Tibial nerve (tissue), 4 donors: ENCODE results near the gene SYT4. TPM values are rescaled to one million over a fixed set of nuclear protein-coding genes. Genes with fewer than 3 reads are reported as not detected.

Source experiments
- DNase-seq, 2 donors: peaks; one replicate each; pipeline ENCODE4 v3.0.0-alpha.2; 2019; ENCODE audit warnings: low spot score in 2 of 2
- H3K27ac ChIP-seq, 4 donors: fragments of 200-600 bp; sonication (generic) in 3 of 4; one replicate each; pipeline ENCODE4 v1.5.1; 2017 to 2019; ENCODE audit warnings: mild to moderate bottlenecking in 1 of 4
- H3K27me3 ChIP-seq, 2 donors: fragments of 200-600 bp; sonication (generic) in 1 of 2; one replicate each; pipeline versions ENCODE4 v1.5.1 to v1.6.0; 2017 to 2019
- H3K36me3 ChIP-seq, 3 donors: fragments of 200-600 bp; sonication (generic); one replicate each; pipeline ENCODE4 v1.5.1; 2018 to 2019
- H3K4me1 ChIP-seq, 4 donors: fragments of 200-600 bp; sonication (generic) in 3 of 4; one replicate each; pipeline ENCODE4 v1.5.1; 2017 to 2019
- H3K4me3 ChIP-seq, 4 donors: fragments of 200-600 bp; sonication (generic) in 3 of 4; one replicate each; pipeline ENCODE4 v1.5.1; 2017 to 2019; ENCODE audit warnings: mild to moderate bottlenecking in 1 of 4, moderate library complexity in 1 of 4
- H3K9me3 ChIP-seq, 4 donors: fragments of 200-600 bp; sonication (generic) in 3 of 4; one replicate each; pipeline ENCODE4 v1.5.1; 2017 to 2019
- EP300 ChIP-seq, 2 donors: sonication (generic); formaldehyde crosslinking; IDR thresholded peaks; one replicate each; pipeline ENCODE4 v1.6.1; 2017; ENCODE audit warnings: antibody characterized with exemption in 2 of 2, mild to moderate bottlenecking in 1 of 2
- POLR2A ChIP-seq, 2 donors: fragments of 450-650 bp; IDR thresholded peaks; one replicate each; pipeline ENCODE4 v1.6.1; 2017; ENCODE audit warnings: antibody characterized with exemption in 2 of 2, mild to moderate bottlenecking in 2 of 2, moderate library complexity in 2 of 2
- total RNA-seq, 4 donors: library from RNA; depleted of rRNA; stranded (reverse); fragments of >200 nt; gene quantifications; one replicate each; pipeline ENCODE4 v1.1.0, GENCODE V29; 2016
- TF ChIP-seq, protein P1 (sequence below), 5 experiments: fragments of 200-600 bp in 3 of 5; fragments of 450-650 bp in 2 of 5; sonication (generic) in 3 of 5; IDR thresholded peaks; one replicate each; pipeline ENCODE4 v1.5.1; 2016 to 2019; ENCODE audit warnings: antibody characterized with exemption in 5 of 5, mild to moderate bottlenecking in 3 of 5, moderate library complexity in 2 of 5

SYT4 gene
- total RNA-seq, 4 donors from 2014 or later: not detected

DNA sequence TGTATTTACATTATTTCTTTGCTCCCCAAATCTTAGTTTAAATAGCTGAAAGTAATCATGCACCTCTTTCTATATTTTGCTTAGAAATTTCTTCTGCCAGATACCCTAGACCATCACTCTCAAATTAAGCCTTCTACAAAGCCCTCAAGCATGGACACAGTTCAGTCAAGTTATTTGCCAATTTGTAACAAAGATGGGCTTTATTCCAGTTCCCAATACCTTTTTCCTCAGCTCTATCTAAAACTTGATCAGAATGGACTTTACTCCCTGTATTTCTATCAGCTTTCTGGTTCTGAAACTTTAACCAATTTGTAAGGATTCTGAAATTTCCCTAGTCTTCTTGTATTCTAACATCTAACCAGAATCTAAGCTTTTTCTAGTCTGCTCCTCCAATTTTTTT, 56.6 kb downstream of the SYT4 start:
- H3K27ac ChIP-seq: no peak overlapping the region
- no peaks in the 10 kb centered on the region for H3K9me3 ChIP-seq
- no peaks in the 10 kb centered on the region for H3K4me1 ChIP-seq
- no peak for DNase-seq
- H3K4me3 ChIP-seq: no peak overlapping the region
- no peaks in the 10 kb centered on the region for H3K36me3 ChIP-seq
- no peaks in the 10 kb centered on the region for H3K27me3 ChIP-seq
- TF ChIP-seq, protein P1, sequence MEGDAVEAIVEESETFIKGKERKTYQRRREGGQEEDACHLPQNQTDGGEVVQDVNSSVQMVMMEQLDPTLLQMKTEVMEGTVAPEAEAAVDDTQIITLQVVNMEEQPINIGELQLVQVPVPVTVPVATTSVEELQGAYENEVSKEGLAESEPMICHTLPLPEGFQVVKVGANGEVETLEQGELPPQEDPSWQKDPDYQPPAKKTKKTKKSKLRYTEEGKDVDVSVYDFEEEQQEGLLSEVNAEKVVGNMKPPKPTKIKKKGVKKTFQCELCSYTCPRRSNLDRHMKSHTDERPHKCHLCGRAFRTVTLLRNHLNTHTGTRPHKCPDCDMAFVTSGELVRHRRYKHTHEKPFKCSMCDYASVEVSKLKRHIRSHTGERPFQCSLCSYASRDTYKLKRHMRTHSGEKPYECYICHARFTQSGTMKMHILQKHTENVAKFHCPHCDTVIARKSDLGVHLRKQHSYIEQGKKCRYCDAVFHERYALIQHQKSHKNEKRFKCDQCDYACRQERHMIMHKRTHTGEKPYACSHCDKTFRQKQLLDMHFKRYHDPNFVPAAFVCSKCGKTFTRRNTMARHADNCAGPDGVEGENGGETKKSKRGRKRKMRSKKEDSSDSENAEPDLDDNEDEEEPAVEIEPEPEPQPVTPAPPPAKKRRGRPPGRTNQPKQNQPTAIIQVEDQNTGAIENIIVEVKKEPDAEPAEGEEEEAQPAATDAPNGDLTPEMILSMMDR (IDR thresholded peaks at IDR 0.05): no peak
- TF ChIP-seq POLR2A (IDR thresholded peaks at IDR 0.05) (no peak), EP300 (IDR thresholded peaks at IDR 0.05) (no peak)

Other genes starting within 250 kb of the SYT4 start
- not detected for gene RIT2, start 161.8 kb downstream of the SYT4 start, total RNA-seq